ENCODE results near the gene SH3TC1. TPM values are rescaled to one million over a fixed set of nuclear protein-coding genes. Genes with fewer than 3 reads are reported as not detected.

The SH3TC1 gene
- total and polyA plus RNA-seq, 10 donors: 23.3 to 157 (median 62.0) TPM

DNA sequence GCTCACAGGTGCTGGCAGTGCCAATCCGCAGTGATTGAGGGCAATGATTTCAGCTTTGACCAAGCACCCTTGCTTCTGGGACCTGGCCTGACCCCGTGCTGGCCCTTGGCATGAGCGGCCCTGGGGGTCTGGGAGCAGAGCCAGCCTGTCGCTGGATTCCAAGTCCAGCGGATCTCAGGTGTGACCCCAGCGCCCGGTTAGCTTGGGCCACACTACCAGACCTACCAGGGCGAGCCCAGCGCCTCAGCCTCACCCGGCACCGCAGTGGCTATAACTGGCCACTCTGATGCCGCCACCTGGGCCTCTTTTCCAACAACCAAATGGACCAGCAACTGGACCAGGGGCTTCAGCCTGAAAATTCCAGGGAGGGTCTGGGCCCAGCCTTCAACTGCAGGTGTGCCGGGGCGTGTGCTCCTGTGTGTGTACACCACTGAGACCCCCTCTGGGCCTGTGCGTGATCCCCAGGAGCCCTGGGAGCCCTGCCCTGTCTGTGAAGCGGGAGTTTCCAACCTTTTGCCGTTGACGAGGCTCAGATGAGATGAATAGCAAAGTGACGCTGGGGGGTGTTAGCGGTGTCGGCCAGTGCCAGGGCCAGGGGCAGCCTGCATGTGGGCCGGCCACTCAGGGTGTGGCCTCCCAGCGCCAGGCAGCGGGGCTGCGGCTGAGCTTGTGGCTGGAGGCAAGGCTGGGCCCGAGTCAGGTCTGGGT, 658 bp downstream of the SH3TC1 start:
- H3K4me1 ChIP-seq: peaks cover 35 to 96% (median 78%) of the 10 kb centered on the region in 6 donors
- TF ChIP-seq POLR2A (IDR thresholded peaks at IDR 0.05) (no peak), POLR2AphosphoS5 (IDR thresholded peaks at IDR 0.05) (no peak)
- TF ChIP-seq, protein P1, sequence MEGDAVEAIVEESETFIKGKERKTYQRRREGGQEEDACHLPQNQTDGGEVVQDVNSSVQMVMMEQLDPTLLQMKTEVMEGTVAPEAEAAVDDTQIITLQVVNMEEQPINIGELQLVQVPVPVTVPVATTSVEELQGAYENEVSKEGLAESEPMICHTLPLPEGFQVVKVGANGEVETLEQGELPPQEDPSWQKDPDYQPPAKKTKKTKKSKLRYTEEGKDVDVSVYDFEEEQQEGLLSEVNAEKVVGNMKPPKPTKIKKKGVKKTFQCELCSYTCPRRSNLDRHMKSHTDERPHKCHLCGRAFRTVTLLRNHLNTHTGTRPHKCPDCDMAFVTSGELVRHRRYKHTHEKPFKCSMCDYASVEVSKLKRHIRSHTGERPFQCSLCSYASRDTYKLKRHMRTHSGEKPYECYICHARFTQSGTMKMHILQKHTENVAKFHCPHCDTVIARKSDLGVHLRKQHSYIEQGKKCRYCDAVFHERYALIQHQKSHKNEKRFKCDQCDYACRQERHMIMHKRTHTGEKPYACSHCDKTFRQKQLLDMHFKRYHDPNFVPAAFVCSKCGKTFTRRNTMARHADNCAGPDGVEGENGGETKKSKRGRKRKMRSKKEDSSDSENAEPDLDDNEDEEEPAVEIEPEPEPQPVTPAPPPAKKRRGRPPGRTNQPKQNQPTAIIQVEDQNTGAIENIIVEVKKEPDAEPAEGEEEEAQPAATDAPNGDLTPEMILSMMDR (IDR thresholded peaks at IDR 0.05 in 8 of 11, conservative IDR thresholded peaks at IDR 0.05 in 3 of 11): no peak
- peak overlapping the region; percentile 39 to 69 (median 58) for H3K4me3 ChIP-seq

DNA sequence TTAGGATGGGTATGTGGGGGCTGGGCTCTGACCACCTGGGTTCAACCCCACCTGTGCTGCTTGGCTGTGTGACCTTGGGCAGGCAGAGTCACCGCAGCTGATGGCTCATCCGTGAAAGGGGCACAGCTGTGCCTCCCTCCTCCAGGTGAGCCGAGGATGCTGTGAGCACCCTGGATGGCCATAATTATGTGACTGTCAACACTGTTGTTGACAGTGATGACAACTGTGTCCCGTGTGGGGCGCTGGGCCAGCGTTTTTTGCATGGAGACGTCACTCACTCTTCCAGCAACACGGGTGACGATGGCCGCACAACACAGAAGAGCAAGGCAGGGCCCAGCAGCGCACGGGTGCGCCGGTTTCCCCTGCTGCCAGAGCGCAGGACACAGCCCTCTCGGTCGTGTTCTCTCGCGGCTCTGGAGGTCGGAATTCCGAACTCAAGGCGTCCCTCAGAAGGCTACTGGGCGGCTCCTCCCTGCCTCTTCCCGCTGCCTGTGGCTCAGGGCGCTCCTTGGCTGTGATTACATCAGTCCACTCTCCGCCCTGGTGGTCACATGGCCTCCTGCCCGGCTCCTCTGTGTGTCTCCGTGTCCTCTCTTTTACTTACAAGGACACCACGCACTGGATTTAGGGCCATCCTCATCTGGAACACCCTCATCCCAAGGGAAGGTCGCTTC, 1.3 kb downstream of the SH3TC1 start:
- H3K4me1 ChIP-seq: peaks cover 35 to 100% (median 82%) of the 10 kb centered on the region in 6 donors
- peak overlapping the region; percentile 73 to 94 (median 83) for H3K27ac ChIP-seq
- WGBS, 5 donors: 14 to 23% (median 21%) methylated on average over 12 to 30 of the region's 30 CpGs
- peak; percentile 72 to 82 (median 81) for TF ChIP-seq POLR2AphosphoS5 (IDR thresholded peaks at IDR 0.05)
- TF ChIP-seq POLR2A (IDR thresholded peaks at IDR 0.05): peak in 1 of 3 donors; percentile 7
- TF ChIP-seq, protein P1 (IDR thresholded peaks at IDR 0.05 in 8 of 11, conservative IDR thresholded peaks at IDR 0.05 in 3 of 11): no peak
- intact Hi-C loops (cut with DNase I; ENCODE audit: low total_unique reads): no loop called here
- no peaks in the 10 kb centered on the region for H3K9me3 ChIP-seq
- H3K4me3 ChIP-seq: peak overlapping the region; percentile 39 to 69 (median 58)
- H3K27me3 ChIP-seq (replicated peaks in 1 of 7): no peaks in the 10 kb centered on the region
- no peak for DNase-seq
- H3K36me3 ChIP-seq: peaks cover 0 to 21% (median 2%) of the 10 kb centered on the region in 6 donors

More for the DNA sequence above, 658 bp downstream of the SH3TC1 start:
- no peak for DNase-seq
- no peaks in the 10 kb centered on the region for H3K9me3 ChIP-seq
- H3K36me3 ChIP-seq: peaks cover 0 to 14% (median 0%) of the 10 kb centered on the region in 6 donors
- intact Hi-C loops (cut with DNase I; ENCODE audit: low total_unique reads): no loop called here
- WGBS, 5 donors: 13 to 31% (median 17%) methylated on average over 18 to 26 of the region's 26 CpGs
- H3K27ac ChIP-seq: peak overlapping the region; percentile 73 to 94 (median 83)
- H3K27me3 ChIP-seq (replicated peaks in 1 of 7): no peaks in the 10 kb centered on the region

DNA sequence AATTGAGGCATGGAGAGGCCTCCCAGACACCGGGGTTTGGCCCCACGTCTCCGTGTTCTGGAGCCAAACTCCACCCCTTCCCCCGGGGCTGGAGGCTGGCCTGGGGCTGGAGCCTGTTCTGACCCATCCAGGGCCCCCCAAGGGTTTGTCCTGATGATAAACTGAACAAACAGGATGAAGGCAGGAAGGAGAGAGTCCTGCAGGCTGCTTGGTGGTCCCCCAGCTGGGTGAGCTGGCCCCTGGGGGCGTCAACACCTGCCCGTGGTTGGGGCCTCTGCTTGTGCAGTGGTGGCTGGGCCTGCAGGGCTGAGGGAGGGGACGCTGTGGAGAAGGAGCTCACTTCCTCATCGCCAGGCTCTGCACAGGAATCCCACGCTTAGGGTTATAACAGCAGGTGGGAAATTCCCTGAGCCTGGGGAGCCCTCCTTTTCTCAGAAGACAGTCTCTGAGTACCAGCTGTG, 2.3 kb downstream of the SH3TC1 start:
- DNase-seq: peak; percentile 89
- WGBS, 5 donors: 9 to 59% (median 19%) methylated on average over 2 to 9 of the region's 9 CpGs
- Histone ChIP-seq H3K4me3 (peak overlapping the region in 7 of 8 donors; percentile 44 to 69 (median 58)), H3K4me1 (peaks cover 35 to 100% (median 85%) of the 10 kb centered on the region in 6 donors), H3K27ac (peak overlapping the region in 7 of 8 donors; percentile 15 to 94 (median 86)), H3K36me3 (peaks cover 0 to 30% (median 4%) of the 10 kb centered on the region in 6 donors), H3K9me3 (no peaks in the 10 kb centered on the region), H3K27me3 (replicated peaks in 1 of 7) (no peaks in the 10 kb centered on the region)
- TF ChIP-seq POLR2AphosphoS5 (IDR thresholded peaks at IDR 0.05): peak; percentile 60 to 84 (median 74)
- TF ChIP-seq, protein P1 (IDR thresholded peaks at IDR 0.05 in 8 of 11, conservative IDR thresholded peaks at IDR 0.05 in 3 of 11): no peak
- no peak for TF ChIP-seq POLR2A (IDR thresholded peaks at IDR 0.05)
- intact Hi-C loops (cut with DNase I; ENCODE audit: low total_unique reads): no loop called here
